Stimulated activated CD4-positive, alpha-beta T cell treated with anti-CD3 and anti-CD28 coated beads, Interleukin-4, amount 100 ng/mL, for 1 hour (primary cell): ENCODE data around the gene ZNF862.
"Not testable (repeated sequence)": the region's sequence is repeated elsewhere in the genome, so short reads cannot be mapped to it uniquely, and the experiment has no call there.

Experiments
- DNase-seq: peaks from one replicate; pipeline ENCODE4 v3.0.0-alpha.2; 2020

Gene ZNF862

DNA sequence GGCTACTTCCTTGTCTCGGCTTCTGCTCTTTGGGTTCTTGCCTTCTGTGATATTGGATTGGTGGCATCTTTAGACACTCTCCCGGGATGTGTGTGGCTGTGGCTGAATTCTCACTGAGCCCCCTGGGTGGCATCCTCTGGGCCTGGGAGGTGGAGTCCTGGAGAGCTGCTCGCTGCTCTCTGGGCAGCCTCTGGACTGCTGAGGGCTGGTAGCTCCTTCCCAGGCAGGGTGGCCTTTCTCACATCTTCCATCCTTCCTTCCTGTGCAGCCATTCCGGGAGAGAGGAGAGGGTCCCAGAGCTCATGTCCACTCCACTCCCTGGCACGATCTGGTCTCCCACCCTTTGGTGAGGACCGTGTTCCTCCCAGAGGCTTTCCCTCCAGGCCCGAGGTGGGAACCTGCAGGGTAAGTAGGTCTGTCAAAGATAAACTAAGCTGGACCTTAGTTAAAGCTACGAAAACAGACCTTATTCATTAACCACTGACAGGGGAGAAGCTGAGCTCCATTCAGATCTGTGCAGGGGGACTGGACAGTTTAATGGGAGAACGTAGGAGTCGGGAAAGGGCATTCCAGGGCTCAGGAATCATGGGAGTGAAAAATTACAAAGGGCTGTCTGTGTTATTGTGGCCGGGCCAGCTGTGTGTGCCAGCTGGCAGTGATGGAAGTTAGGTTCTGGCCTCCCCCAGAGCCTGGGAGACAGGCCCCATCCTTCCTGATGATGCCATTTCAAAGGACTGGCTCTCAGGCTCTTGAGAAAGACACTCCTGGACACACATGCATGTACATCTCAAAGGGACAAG is 44.3 kb downstream of the ZNF862 start:
- DNase-seq: no peak

DNA sequence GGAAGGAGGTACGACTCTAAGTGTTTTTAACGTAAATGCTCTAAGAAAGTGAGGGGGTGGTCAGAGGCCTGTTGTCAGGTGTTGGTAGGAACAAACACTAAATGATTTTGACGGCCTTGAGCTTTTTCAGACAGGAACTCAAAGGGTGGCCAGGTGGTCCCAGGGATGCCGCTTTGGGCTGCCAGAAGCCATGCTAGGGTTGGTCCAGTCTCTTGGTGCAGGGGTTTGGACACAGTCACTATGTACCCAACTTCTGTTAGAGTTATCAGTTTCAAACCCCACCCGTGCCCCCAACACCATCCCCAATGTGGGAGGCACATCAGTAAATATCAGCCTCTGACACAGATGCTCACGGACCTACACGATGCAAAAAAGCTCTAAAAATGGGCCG is 44.9 kb downstream of the ZNF862 start:
- no peak for DNase-seq

DNA sequence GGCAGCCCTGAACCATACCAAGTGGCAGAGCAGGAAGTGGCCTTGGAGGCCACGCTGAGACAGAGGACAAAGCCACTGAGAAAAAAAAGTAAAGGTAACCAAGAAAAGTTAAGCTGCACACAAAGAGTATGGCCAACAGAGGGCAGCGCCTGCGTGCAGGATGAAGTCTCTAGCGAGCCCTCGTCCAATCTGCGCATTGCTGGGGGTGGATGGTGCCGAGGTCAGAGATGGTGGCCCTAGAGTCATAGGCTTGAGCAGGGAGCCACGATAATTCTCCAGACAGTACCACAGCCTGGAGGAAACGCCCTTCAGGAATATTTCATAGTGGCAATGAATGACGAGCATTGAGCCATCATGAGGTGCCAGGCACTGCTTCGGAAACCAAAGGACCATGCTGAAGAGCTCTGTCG is 45.3 kb downstream of the ZNF862 start:
- peak; percentile 59 for DNase-seq

DNA sequence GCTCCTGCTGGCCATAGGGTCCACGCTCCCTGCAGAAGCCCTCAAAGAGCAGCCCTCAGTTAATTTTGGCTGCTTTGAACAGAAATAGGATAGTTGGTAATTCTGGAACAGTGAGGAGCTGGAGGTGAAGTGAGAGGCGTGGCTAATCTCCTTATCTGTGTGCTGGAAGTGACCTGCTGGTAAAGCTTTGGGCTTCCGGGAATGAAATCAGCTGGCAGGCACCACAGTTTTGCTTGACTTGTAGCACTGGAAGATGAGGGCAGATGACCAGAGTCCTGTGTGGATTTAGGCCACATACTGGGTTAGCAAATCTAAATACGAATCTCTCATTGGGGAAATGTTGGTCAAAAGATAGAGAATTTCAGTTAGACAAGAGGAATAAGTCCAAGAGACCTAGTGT is 45.8 kb downstream of the ZNF862 start:
- DNase-seq: no peak

DNA sequence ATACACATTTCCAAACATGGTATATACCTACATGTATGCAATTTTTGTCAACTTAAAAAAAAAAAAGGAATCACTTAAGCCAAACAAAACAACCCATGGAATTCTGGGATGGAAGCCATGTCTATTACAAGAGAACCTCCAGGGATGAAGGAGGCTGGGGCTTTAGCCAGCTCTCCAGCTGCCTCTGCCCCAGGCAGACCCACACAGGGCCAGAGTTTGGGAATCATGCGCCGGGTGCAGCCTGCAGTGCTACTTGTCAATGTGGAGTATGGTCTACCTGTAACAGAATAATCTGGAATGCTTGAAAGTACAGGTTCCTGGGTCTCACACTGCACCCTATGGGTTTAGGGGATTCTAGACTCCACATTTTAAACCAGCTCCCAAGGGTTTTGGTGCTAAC is 46.4 kb downstream of the ZNF862 start:
- no peak for DNase-seq

DNA sequence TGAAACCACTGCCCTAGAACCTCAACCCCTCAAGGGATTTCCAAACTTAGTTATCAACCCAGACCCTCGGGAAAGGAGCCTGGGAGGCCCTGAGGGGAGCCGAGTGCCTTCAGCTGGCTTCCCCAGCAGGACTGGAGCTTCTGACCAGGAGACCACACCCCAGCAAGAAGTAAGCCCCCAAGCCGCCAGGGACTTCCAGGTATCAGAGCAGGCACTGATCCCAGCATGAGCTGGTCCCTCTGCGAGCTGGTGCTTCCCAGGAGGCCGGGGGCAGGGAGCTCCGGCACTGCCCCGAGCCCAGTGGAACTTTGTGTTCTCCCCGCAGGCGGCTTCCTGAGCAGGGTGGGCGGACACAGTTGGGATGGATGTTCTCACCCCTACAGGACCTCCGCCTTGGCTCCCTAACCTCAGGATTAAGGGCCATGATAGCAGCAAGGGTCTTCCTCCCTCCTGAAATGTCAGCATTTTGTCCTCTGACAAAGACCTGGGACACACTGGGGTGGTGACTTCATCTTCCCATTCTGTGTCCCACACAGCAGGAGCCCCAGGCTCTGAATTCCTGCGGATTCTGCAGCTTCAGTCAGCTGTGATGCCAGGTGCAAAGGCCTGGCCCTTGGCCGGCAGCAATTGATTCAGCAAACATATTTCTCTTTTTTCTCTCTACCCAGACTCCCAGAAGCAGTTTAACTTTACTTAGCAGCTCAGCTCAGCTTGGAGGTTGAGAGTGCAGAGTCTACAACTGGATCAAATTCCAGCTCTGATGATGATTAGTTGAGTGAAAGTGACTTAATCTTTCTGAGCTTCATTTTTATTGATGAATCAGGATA is 47.2 kb downstream of the ZNF862 start:
- DNase-seq: no peak

DNA sequence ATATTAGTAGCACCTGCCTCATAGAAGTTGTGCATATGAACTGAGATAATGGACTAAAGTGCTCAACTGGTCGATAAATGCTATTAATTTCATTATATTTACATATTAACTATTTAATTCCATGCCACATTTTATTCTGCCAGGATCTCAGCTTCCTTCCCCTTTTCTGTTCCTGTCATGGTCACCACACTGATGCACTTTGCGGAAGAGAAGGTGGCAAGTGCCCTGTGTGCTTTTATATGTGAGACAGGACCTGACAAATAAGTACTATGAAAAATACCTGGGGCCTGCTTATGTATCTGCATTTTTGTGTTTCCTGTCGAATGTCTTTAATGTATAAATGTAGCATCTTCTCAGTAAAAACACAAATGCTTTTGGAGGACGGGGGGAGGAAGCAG is 47.8 kb downstream of the ZNF862 start:
- DNase-seq: no peak

DNA sequence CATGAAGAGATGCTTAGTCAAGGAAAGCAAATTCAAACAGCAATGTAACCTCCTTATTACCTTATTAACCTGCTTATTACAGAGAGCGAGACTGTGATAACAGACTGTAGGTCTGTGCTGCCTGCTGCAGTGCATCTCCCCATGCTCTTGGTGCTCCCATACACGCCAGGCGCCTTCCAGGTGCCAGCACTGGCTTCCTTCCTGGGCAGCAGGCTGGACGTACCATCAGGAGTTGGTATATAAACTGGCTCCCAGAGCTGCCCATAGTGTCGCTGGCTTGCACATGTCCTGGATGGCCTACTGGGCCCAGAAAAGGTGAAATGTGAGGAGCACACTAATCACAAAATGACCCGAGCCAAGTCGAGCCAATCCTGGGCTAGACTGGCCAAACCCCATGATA is 49.1 kb downstream of the ZNF862 start:
- no peak for DNase-seq

DNA sequence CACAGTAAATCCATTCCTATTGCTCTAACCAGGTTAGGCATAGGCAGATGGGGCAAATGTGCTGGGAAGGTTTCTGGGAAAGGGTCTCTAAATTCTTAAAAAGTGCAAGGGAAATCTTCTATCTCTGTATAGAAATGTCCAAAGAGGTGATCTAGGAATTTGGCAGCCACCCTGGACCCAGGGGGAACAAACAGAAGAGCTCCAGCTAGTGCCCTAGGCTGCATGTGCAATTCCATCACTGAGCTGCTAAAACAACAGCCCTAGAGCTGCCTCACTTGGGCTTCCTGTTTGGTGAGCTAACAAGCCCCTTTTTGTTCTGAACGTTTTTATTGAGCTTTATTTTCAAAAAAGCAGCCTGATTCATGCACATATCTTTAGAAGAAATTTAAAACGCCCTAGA is 52.5 kb downstream of the ZNF862 start:
- DNase-seq: not testable (repeated sequence)

DNA sequence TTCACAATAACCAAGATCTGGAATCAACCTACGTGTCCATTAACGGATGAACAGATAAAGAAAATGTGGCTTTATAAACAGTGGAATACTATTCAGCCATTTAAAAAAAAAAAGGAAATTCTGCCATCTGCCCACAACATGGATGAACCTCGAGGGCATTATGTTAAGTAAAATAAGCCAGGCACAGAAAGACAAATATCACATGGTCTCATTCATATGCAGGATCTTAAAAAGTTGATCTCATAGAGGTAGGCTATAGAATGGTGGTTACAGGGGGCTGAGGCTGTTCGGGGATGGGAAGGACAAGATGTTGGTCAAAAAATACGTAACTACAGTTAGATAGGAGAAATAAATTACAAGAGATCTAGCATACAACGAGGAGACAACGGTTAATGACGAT is 56.8 kb downstream of the ZNF862 start:
- not testable (repeated sequence) for DNase-seq

DNA sequence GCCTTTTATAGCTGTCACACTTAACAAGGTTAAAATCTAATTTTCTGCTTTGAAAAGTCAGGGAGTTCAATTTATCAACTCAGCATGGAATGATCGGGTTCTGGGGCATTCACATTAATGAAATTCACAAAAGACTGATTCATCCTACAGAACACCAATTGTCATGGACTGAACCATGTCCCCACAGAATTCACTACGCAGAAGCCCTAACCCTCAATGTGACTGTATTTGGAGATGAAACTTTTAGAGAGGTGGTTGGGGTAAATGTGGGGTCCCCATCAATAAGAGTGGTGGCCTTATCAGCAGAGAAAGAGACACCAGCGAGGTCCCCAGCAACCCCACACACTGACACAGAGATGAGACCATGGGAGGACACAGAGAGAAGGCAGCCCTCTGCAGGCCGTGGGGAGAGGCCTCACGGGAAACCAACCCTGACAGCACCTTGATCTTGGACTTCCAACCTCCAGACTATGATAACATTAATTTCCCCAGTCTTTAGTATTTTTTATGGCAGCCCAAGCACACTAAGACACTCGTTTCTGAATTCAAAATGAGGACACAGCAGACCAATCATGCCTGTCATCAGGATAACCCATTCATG is 69.7 kb downstream of the ZNF862 start:
- not testable (repeated sequence) for DNase-seq

DNA sequence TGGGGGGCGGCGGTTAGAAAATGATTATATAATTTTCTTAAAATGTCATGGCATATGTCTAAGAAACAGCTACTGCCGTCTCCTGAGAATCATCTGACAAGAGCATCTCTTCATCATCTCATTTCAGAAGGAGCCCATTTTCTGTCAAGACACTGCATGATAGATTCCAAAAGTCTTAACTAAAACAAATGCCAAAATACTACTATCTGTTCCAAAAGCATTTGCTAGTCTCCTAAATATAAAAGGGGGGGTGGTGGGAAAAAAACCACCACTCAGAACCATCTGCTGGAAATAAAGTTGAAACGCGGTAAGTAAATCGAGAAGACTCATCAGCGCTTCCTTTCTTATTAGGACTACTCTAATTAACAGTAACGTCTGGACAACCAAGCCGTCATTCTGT is 72.0 kb downstream of the ZNF862 start:
- not testable (repeated sequence) for DNase-seq

DNA sequence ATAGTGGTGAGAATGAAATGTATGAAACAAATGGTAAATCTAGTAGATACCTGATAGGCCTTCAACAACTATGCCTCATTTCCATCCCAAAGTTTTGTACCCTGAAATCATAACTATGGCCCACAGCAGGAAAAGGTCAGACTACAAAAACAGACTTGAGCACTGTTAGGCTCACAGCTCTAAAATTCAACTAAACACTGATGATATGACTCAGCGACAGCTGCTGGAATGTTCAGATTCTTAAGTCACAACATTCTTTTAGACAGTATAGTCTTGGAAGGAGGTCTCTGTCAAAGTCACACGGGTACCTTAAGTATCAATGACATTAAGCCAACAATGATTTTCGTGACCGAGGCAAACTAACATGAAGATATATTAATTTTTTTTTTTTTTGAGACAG is 74.0 kb downstream of the ZNF862 start:
- not testable (repeated sequence) for DNase-seq
